Keratinocyte (primary cell): ENCODE measurements around the gene SHROOM3. TPM values are rescaled to one million over a fixed set of nuclear protein-coding genes. Genes with fewer than 3 reads are reported as not detected.

Experiments
- DNase-seq: peaks from one replicate; pipeline ENCODE4 v3.0.0-alpha.2; 2011; ENCODE audit warnings: low read depth, missing footprints, low spot score
- FAIRE-seq: peaks from 2 replicates; lab custom pipeline; 2011; peaks lifted over from hg19 to GRCh38; lab: Jason Lieb, UNC
- H2AFZ ChIP-seq: 2 replicates; pipeline ENCODE4 v1.6.0; 2012; ENCODE audit warnings: low read length, control low read depth, inconsistent platforms; ENCODE audit not compliant: control insufficient read depth
- H3K27ac ChIP-seq: 2 replicates; pipeline ENCODE4 v1.5.1; 2011; ENCODE audit warnings: low read length; ENCODE audit not compliant: control insufficient read depth, insufficient read depth
- H3K27me3 ChIP-seq: 3 replicates; pipeline ENCODE4 v1.6.0; 2011; ENCODE audit warnings: low read length; ENCODE audit not compliant: control insufficient read depth, insufficient read depth; ENCODE audit errors: extremely low read depth
- H3K36me3 ChIP-seq, 2 experiments: 2 replicates in 1 of 2; 3 replicates in 1 of 2; pipeline ENCODE4 v1.5.1; 2011; ENCODE audit warnings: low read length in 2 of 2, mild to moderate bottlenecking in 1 of 2; ENCODE audit not compliant: control insufficient read depth in 2 of 2, insufficient read depth in 2 of 2; ENCODE audit errors: extremely low read depth in 1 of 2
- H3K4me1 ChIP-seq: 3 replicates; pipeline ENCODE4 v1.5.1; 2011; ENCODE audit warnings: low read length; ENCODE audit not compliant: control insufficient read depth, insufficient read depth; ENCODE audit errors: extremely low read depth
- H3K4me2 ChIP-seq: 3 replicates; pipeline ENCODE4 v1.6.0; 2011; ENCODE audit warnings: low read depth, low read length; ENCODE audit not compliant: control insufficient read depth, insufficient read depth; ENCODE audit errors: extremely low read depth
- H3K4me3 ChIP-seq, 3 experiments: fragments of 200-600 bp in 1 of 3; sonication (generic) in 1 of 3; 2 replicates in 2 of 3; 3 replicates in 1 of 3; pipeline ENCODE4 v1.5.1; 2011 to 2016; ENCODE audit warnings: low read length in 3 of 3, mild to moderate bottlenecking in 3 of 3, control low read depth in 2 of 3, inconsistent platforms in 1 of 3, low read depth in 1 of 3, mixed read lengths in 1 of 3, mixed run types in 1 of 3, moderate library complexity in 1 of 3; ENCODE audit not compliant: control insufficient read depth in 2 of 3, insufficient read depth in 2 of 3; ENCODE audit errors: extremely low read depth in 1 of 3
- H3K79me2 ChIP-seq: 2 replicates; pipeline ENCODE4 v1.6.0; 2012; ENCODE audit warnings: low read length; ENCODE audit not compliant: control insufficient read depth, insufficient read depth
- H3K9ac ChIP-seq: 3 replicates; pipeline ENCODE4 v1.6.0; 2011; ENCODE audit warnings: low read length; ENCODE audit not compliant: control insufficient read depth, insufficient read depth; ENCODE audit errors: extremely low read depth
- H3K9me1 ChIP-seq: 3 replicates; pipeline ENCODE4 v1.6.0; 2011; ENCODE audit warnings: low read length; ENCODE audit not compliant: control insufficient read depth, insufficient read depth; ENCODE audit errors: extremely low read depth
- H3K9me3 ChIP-seq: 2 replicates; pipeline ENCODE4 v1.5.1; 2012; ENCODE audit warnings: low read depth, low read length; ENCODE audit not compliant: control insufficient read depth
- H4K20me1 ChIP-seq: 3 replicates; pipeline ENCODE4 v1.6.0; 2011; ENCODE audit warnings: low read length; ENCODE audit not compliant: control insufficient read depth, insufficient read depth; ENCODE audit errors: extremely low read depth
- CTCF ChIP-seq, 3 experiments: IDR thresholded peaks in 1 of 3; conservative IDR thresholded peaks in 1 of 3; optimal IDR thresholded peaks in 1 of 3; 2 replicates in 2 of 3; 3 replicates in 1 of 3; pipeline versions ENCODE3 to v1.5.1; 2011; ENCODE audit warnings: low read length in 3 of 3, mild to moderate bottlenecking in 3 of 3, moderate library complexity in 2 of 3, control low read depth in 1 of 3, inconsistent platforms in 1 of 3; ENCODE audit not compliant: insufficient read depth in 2 of 3; ENCODE audit errors: extremely low read depth in 1 of 3
- EZH2 ChIP-seq: IDR thresholded peaks from one replicate; pipeline ENCODE4 v1.6.1; 2012; ENCODE audit warnings: inconsistent platforms, mild to moderate bottlenecking, low read length, moderate library complexity
- dilution Hi-C: fragments of 300-500 bp; cut with MboI; formaldehyde crosslinking; loops from one replicate; pipeline ENCODE4 v1.7.0; 2020; ENCODE audit warnings: low sequenced_read_pairs; ENCODE audit not compliant: extremely low pct_ligation_motif_present
- polyA plus RNA-seq, 5 experiments: library from polyadenylated mRNA; depleted of rRNA in 3 of 5; stranded (reverse) in 3 of 5; stranded (forward) in 1 of 5; unstranded in 1 of 5; fragments of >200 nt; gene quantifications; 1 replicate in 1 of 5; 2 replicates in 3 of 5; 3 replicates in 1 of 5; pipeline versions ENCODE4 v1.2.1 to v1.2.3, GENCODE V29; 2011 to 2012; ENCODE audit warnings: missing spikeins in 2 of 5, low read depth in 1 of 5, low replicate concordance in 1 of 5

Gene SHROOM3
- polyA plus RNA-seq, 1 donor (not counting 4 experiments of a cell fraction or from before 2014, with no cell fraction given) = 4.9 TPM

- Histone ChIP-seq H3K79me2 (no peaks in the 10 kb centered on the region), H3K9me1 (no peaks in the 10 kb centered on the region), H3K4me1 (no peaks in the 10 kb centered on the region), H3K4me2 (no peak overlapping the region), H3K9me3 (peaks cover 2% of the 10 kb centered on the region), H3K27me3 (no peaks in the 10 kb centered on the region), H3K4me3 (no peak overlapping the region), H4K20me1 (no peaks in the 10 kb centered on the region), H2AFZ (no peak overlapping the region), H3K9ac (no peak overlapping the region), H3K27ac (no peak overlapping the region), H3K36me3 (no peaks in the 10 kb centered on the region)
- dilution Hi-C loops = no loop called here
- TF ChIP-seq EZH2 = no peak
- no peak for TF ChIP-seq CTCF (optimal IDR thresholded peaks at IDR 0.05 in 1 of 3, IDR thresholded peaks at IDR 0.05 in 1 of 3, conservative IDR thresholded peaks at IDR 0.05 in 1 of 3; ENCODE audit: extremely low read depth in 1 of 3, insufficient read depth in 2 of 3, low read length in 3 of 3)
- FAIRE-seq (no peak), DNase-seq (no peak)
These were observed 376.8 kb downstream of the SHROOM3 start for GRCh38 chr4:76811604-76812412.

GRCh38 chr4:76813070-76813469 lies 378.0 kb downstream of the SHROOM3 start:
- dilution Hi-C loops = no loop called here
- no peaks in the 10 kb centered on the region for H3K36me3 ChIP-seq

More at GRCh38 chr4:76813070-76813469, 378.0 kb downstream of the SHROOM3 start:
- peaks cover 2% of the 10 kb centered on the region for H3K9me3 ChIP-seq
- H3K79me2 ChIP-seq = no peaks in the 10 kb centered on the region
- no peaks in the 10 kb centered on the region for H3K9me1 ChIP-seq
- H3K4me1 ChIP-seq = no peaks in the 10 kb centered on the region
- H2AFZ ChIP-seq = no peak overlapping the region
- no peak overlapping the region for H3K4me2 ChIP-seq
- no peak overlapping the region for H3K4me3 ChIP-seq
- TF ChIP-seq EZH2 (no peak), CTCF (optimal IDR thresholded peaks at IDR 0.05 in 1 of 3, IDR thresholded peaks at IDR 0.05 in 1 of 3, conservative IDR thresholded peaks at IDR 0.05 in 1 of 3; ENCODE audit: extremely low read depth in 1 of 3, insufficient read depth in 2 of 3, low read length in 3 of 3) (no peak)
- DNase-seq = no peak
- FAIRE-seq = no peak
- no peak overlapping the region for H3K9ac ChIP-seq
- H3K27me3 ChIP-seq = no peaks in the 10 kb centered on the region
- no peak overlapping the region for H3K27ac ChIP-seq
- no peaks in the 10 kb centered on the region for H4K20me1 ChIP-seq
